H1 (cell line): ENCODE data around the gene KRTAP10-3. TPM values are rescaled to one million over a fixed set of nuclear protein-coding genes. Genes with fewer than 3 reads are reported as not detected.

Experiments used
- EP300 ChIP-seq, 2 experiments: IDR thresholded peaks; 1 replicate in 1 of 2; 2 replicates in 1 of 2; pipeline ENCODE4 v1.6.1; 2011 to 2012; ENCODE audit warnings: low read depth in 2 of 2, low read length in 2 of 2, mild to moderate bottlenecking in 2 of 2, borderline replicate concordance in 1 of 2, inconsistent platforms in 1 of 2, moderate library complexity in 1 of 2
- EZH2 ChIP-seq: fragments of 200-600 bp; sonication (generic); IDR thresholded peaks from 2 replicates; pipeline ENCODE4 v1.7.1; 2012; ENCODE audit warnings: low read depth, mild to moderate bottlenecking, moderate library complexity, low read length, inconsistent platforms; ENCODE audit not compliant: severe bottlenecking
- polyA plus RNA-seq, 7 experiments: library from polyadenylated mRNA; depleted of rRNA in 3 of 7; stranded (reverse) in 5 of 7; unstranded in 2 of 7; fragments of >200 nt in 5 of 7; fragments of 200-250 nt in 2 of 7; gene quantifications; 1 replicate in 5 of 7; 2 replicates in 1 of 7; 4 replicates in 1 of 7; pipeline versions ENCODE4 v1.2.1 to v1.2.3, GENCODE V29; 2011 to 2013; ENCODE audit warnings: missing spikeins in 2 of 7, mixed read lengths in 2 of 7
- total RNA-seq: library from RNA; stranded (reverse); fragmentation: NEBNext Ultra II Directional; extraction: Animal tissue kit (Norgen Biotek cat#: 25700); gene quantifications from 2 replicates; pipeline ENCODE4 v1.2.1, GENCODE V29; 2021
- TF ChIP-seq, protein P1 (sequence below): IDR thresholded peaks from 2 replicates; pipeline ENCODE4 v1.6.1; 2011; ENCODE audit warnings: low read length, improper control_type of control experiment

KRTAP10-3 gene
- total and polyA plus RNA-seq, 2 of the 8 experiments (the other 6 are each of a cell fraction or from before 2014, with no cell fraction given) = not detected

- TF ChIP-seq, protein P1, sequence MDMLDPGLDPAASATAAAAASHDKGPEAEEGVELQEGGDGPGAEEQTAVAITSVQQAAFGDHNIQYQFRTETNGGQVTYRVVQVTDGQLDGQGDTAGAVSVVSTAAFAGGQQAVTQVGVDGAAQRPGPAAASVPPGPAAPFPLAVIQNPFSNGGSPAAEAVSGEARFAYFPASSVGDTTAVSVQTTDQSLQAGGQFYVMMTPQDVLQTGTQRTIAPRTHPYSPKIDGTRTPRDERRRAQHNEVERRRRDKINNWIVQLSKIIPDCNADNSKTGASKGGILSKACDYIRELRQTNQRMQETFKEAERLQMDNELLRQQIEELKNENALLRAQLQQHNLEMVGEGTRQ = no peak
- TF ChIP-seq EZH2 = no peak
- TF ChIP-seq EP300 (IDR thresholded peaks at IDR 0.05; ENCODE audit: borderline replicate concordance in 1 of 2, low read depth in 2 of 2, low read length in 2 of 2) = no peak
Measured at GRCh38 chr21:44569861-44570517, 11.4 kb upstream of the KRTAP10-3 start (continued).
